HCEC 1CT (cell line): ENCODE data around the gene SHCBP1L.
"Not testable (repeated sequence)": the region's sequence is repeated elsewhere in the genome, so short reads cannot be mapped to it uniquely, and the experiment has no call there.

Experiments
- DNase-seq: peaks from one replicate; pipeline ENCODE4 v3.0.0-alpha.2; 2017

The SHCBP1L gene

GRCh38 chr1:182962554-182963115, 9.7 kb upstream of the SHCBP1L start:
- DNase-seq, result peak; percentile 90

GRCh38 chr1:182960046-182960445, 7.1 kb upstream of the SHCBP1L start:
- DNase-seq, result no peak

GRCh38 chr1:182957902-182958395, 5.0 kb upstream of the SHCBP1L start:
- no peak for DNase-seq

- no peak for DNase-seq
Observed at GRCh38 chr1:182956708-182957365, 3.9 kb upstream of the SHCBP1L start.

GRCh38 chr1:182955596-182956588, 2.9 kb upstream of the SHCBP1L start:
- DNase-seq, result peak; percentile 97

- no peak for DNase-seq
Observed at GRCh38 chr1:182953826-182954225, 860 bp upstream of the SHCBP1L start.

GRCh38 chr1:182943336-182943735, 9.6 kb downstream of the SHCBP1L start:
- DNase-seq, result not testable (repeated sequence)

GRCh38 chr1:182942145-182942544, 10.8 kb downstream of the SHCBP1L start:
- DNase-seq, result not testable (repeated sequence)

- DNase-seq, result no peak
Observed at GRCh38 chr1:182939413-182939812, 13.6 kb downstream of the SHCBP1L start.

- no peak for DNase-seq
Observed at GRCh38 chr1:182935716-182936115, 17.2 kb downstream of the SHCBP1L start.

- DNase-seq, result no peak
Observed at GRCh38 chr1:182930985-182931384, 22.0 kb downstream of the SHCBP1L start.

- no peak for DNase-seq
Observed at GRCh38 chr1:182927693-182928433, 25.1 kb downstream of the SHCBP1L start.

GRCh38 chr1:182925661-182926060, 27.3 kb downstream of the SHCBP1L start:
- no peak for DNase-seq

GRCh38 chr1:182917378-182917777, 35.6 kb downstream of the SHCBP1L start:
- peak; percentile 27 for DNase-seq

GRCh38 chr1:182913401-182913800, 39.6 kb downstream of the SHCBP1L start:
- DNase-seq, result no peak

- no peak for DNase-seq
Observed at GRCh38 chr1:182910143-182910542, 42.8 kb downstream of the SHCBP1L start.

- DNase-seq, result no peak
Observed at GRCh38 chr1:182909578-182909977, 43.4 kb downstream of the SHCBP1L start.

GRCh38 chr1:182905321-182905720, 47.6 kb downstream of the SHCBP1L start:
- no peak for DNase-seq

GRCh38 chr1:182901946-182902345, 51.0 kb downstream of the SHCBP1L start:
- not testable (repeated sequence) for DNase-seq

GRCh38 chr1:182897696-182898095, 55.3 kb downstream of the SHCBP1L start:
- DNase-seq, result no peak

GRCh38 chr1:182890927-182891610, 61.9 kb downstream of the SHCBP1L start:
- DNase-seq, result no peak

- DNase-seq, result no peak
Observed at GRCh38 chr1:182889997-182890396, 63.0 kb downstream of the SHCBP1L start.
